ENCODE data around the gene LIF. TPM values are rescaled to one million over a fixed set of nuclear protein-coding genes. Genes with fewer than 3 reads are reported as not detected.

Gene LIF
- total RNA-seq, 2 experiments from 2014 or later, result 0.17 to 0.30 TPM

DNA sequence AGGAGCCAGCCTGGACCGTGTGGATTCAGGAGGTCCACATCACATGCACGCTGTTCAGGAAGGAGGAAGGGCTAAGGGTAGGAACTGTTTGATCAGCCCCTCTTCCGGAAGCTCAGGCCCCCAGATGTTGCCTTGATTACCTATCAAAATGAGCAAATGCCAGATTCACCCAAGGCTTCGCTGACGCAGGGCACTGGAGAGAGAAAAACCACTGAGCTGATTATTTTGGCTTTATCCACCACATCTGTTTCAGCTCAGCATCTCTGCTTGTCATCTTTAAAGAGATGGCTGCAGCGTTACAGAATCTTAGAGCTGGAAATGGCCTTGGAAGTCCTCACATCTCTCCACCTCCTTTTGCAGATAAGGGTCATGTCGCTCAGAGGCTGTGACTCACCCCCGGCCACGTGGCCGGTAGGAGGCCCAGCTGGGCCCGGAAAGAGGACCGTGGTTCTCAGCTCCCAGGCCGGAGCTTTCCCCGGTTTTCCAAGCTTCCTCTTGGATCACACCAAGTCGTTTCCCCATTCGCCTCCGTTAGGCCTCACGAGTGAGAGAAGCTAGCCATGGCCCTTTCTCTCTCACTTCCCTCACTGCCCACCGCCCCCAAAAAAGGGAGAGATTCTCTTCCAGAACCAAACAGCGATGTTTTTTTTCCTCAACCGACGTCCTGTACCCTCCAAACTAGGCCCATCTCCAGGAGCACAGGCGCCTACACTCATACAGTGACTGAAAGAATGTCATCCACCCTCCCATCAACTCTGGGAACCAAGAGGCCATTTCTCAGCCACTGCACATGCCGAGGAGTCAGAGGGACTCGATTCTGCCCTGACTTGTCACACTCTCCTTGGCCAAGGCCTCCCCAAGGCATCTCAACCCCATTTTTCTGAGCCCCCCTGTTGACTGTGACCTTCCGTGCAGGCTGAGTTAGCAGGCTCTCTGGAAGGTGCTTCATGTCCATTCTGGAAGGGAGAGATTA, 37.6 kb downstream of the LIF start:
- intact Hi-C loops (cut with DNase I, micrococcal nuclease), result no loop called here
- CTCF ChIA-PET, result no interaction called here

DNA sequence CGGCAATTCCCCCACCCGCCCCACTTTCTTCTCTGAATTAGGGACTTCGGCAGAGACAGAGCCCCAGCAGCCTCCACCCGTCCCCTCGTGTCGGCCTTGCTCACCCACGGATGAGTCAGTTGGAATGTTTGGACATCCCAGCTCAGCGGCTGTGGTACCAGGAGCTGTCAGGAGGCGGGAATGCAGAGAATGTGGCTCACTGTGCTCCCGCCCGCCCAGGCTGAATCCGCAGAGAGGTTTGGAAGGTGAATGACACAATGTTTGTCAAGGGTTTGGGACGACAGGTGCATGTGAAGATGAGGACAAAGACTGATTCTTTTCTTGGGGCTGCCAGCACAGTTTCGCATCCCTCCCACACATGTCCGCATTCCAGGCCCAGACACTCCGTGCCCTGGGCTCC, 39.6 kb downstream of the LIF start:
- ChIA-PET CTCF (no interaction called here), POLR2A (no interaction called here)
- ATAC-seq (ENCODE audit: poor library complexity) (no peak), DNase-seq (no peak)
- Mint-ChIP-seq H3K27ac (no peak overlapping the region), H3K4me1 (ENCODE audit: low read depth) (peaks cover 4% of the 10 kb centered on the region), H3K4me3 (no peak overlapping the region), H3K9me3 (no peaks in the 10 kb centered on the region), H3K36me3 (ENCODE audit: low read depth) (no peaks in the 10 kb centered on the region), H3K27me3 (no peaks in the 10 kb centered on the region)
- TF ChIP-seq, protein P1, sequence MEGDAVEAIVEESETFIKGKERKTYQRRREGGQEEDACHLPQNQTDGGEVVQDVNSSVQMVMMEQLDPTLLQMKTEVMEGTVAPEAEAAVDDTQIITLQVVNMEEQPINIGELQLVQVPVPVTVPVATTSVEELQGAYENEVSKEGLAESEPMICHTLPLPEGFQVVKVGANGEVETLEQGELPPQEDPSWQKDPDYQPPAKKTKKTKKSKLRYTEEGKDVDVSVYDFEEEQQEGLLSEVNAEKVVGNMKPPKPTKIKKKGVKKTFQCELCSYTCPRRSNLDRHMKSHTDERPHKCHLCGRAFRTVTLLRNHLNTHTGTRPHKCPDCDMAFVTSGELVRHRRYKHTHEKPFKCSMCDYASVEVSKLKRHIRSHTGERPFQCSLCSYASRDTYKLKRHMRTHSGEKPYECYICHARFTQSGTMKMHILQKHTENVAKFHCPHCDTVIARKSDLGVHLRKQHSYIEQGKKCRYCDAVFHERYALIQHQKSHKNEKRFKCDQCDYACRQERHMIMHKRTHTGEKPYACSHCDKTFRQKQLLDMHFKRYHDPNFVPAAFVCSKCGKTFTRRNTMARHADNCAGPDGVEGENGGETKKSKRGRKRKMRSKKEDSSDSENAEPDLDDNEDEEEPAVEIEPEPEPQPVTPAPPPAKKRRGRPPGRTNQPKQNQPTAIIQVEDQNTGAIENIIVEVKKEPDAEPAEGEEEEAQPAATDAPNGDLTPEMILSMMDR (IDR thresholded peaks at IDR 0.05), result no peak
- no peaks in the 10 kb centered on the region for H3K4me1 ChIP-seq (ENCODE audit: insufficient read depth, low read length)
- H3K4me3 ChIP-seq (ENCODE audit: low read length), result no peak overlapping the region
- no peaks in the 10 kb centered on the region for H3K27me3 ChIP-seq (ENCODE audit: control insufficient read depth in 1 of 2, insufficient read depth in 2 of 2, low read length in 2 of 2)
- intact Hi-C loops (cut with DNase I, micrococcal nuclease), result no loop called here
- no peak overlapping the region for H3K27ac ChIP-seq (ENCODE audit: low read depth in 1 of 2, low read length in 2 of 2)
- no peaks in the 10 kb centered on the region for H3K36me3 ChIP-seq (ENCODE audit: insufficient read depth, low read length)
- H3K9me3 ChIP-seq (ENCODE audit: control insufficient read depth in 1 of 2, insufficient read depth in 1 of 2, low read length in 2 of 2), result no peaks in the 10 kb centered on the region

More for the DNA sequence above, 37.6 kb downstream of the LIF start:
- POLR2A ChIA-PET, result interaction anchor here (1.2 kb wide), 1 partner anchor 326 kb away, joined by 3 read pairs; the partner anchor contains the start of gene MTMR3
- Histone ChIP-seq H3K4me3 (ENCODE audit: low read length) (no peak overlapping the region), H3K36me3 (ENCODE audit: insufficient read depth, low read length) (no peaks in the 10 kb centered on the region), H3K27ac (ENCODE audit: low read depth in 1 of 2, low read length in 2 of 2) (no peak overlapping the region), H3K4me1 (ENCODE audit: insufficient read depth, low read length) (peaks cover 16% of the 10 kb centered on the region), H3K27me3 (ENCODE audit: control insufficient read depth in 1 of 2, insufficient read depth in 2 of 2, low read length in 2 of 2) (no peaks in the 10 kb centered on the region), H3K9me3 (ENCODE audit: control insufficient read depth in 1 of 2, insufficient read depth in 1 of 2, low read length in 2 of 2) (no peaks in the 10 kb centered on the region)
- no peaks in the 10 kb centered on the region for H3K27me3 Mint-ChIP-seq
- no peak overlapping the region for H3K4me3 Mint-ChIP-seq
- no peaks in the 10 kb centered on the region for H3K36me3 Mint-ChIP-seq (ENCODE audit: low read depth)
- no peak for DNase-seq
- no peak overlapping the region for H3K27ac Mint-ChIP-seq
- peaks cover 12% of the 10 kb centered on the region for H3K4me1 Mint-ChIP-seq (ENCODE audit: low read depth)
- H3K9me3 Mint-ChIP-seq, result no peaks in the 10 kb centered on the region
- TF ChIP-seq, protein P1 (IDR thresholded peaks at IDR 0.05), result no peak
- ATAC-seq (ENCODE audit: poor library complexity), result no peak

DNA sequence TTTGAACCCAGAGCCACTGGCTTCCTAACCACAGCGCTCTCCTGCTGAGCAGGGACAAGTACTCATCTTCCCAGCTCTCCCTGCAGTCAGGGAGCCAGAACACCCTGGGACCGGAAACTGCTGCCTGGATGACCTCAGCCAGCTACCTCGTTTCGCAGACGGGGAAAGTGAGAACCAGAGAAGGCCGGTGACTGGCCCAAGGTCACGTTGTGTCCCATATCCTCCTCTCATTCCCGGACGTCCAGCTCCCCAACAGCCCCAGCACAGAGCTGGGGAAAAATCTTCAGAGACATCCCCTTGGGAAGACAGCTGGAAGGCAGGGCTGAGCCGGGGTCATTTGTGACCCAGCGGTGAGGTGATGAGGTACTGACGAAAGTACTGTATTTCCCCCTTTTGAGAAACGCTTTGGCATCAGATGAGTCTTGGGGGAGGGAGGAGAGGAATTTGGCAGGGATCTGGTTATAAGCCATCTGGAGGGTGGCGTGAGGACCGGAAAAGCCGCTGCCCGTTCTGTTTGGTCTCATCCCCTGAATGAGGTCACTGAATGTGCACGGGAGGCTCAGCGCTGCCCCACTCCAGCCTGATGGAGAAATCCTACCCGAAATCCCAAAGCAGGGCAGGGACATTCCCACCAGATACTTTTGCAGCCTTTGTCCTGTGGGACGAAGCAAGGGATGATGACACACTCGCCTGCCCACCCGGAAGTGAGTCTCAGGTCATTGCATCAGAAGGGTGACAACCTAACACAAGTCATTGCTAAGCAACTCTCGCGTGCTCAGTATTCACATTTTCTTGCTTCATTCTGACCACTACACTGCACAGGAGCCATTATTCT, 41.1 kb downstream of the LIF start:
- Mint-ChIP-seq H3K27ac (no peak overlapping the region), H3K27me3 (no peaks in the 10 kb centered on the region)
- no peak for ATAC-seq (ENCODE audit: poor library complexity)

More for the DNA sequence above, 41.1 kb downstream of the LIF start:
- peak in 2 of 14 experiments; percentile 49 to 58 for DNase-seq
- POLR2A ChIA-PET, result no interaction called here
- no peaks in the 10 kb centered on the region for H3K4me1 ChIP-seq (ENCODE audit: insufficient read depth, low read length)
- Mint-ChIP-seq H3K36me3 (ENCODE audit: low read depth) (no peaks in the 10 kb centered on the region), H3K4me3 (no peak overlapping the region), H3K9me3 (no peaks in the 10 kb centered on the region), H3K4me1 (ENCODE audit: low read depth) (no peaks in the 10 kb centered on the region)
- CTCF ChIA-PET, result no interaction called here
- intact Hi-C loops (cut with DNase I, micrococcal nuclease), result no loop called here
- no peak overlapping the region for H3K27ac ChIP-seq (ENCODE audit: low read depth in 1 of 2, low read length in 2 of 2)
- H3K4me3 ChIP-seq (ENCODE audit: low read length), result no peak overlapping the region
- H3K36me3 ChIP-seq (ENCODE audit: insufficient read depth, low read length), result no peaks in the 10 kb centered on the region
- H3K9me3 ChIP-seq (ENCODE audit: control insufficient read depth in 1 of 2, insufficient read depth in 1 of 2, low read length in 2 of 2), result no peaks in the 10 kb centered on the region
- TF ChIP-seq, protein P1 (IDR thresholded peaks at IDR 0.05), result no peak
- no peaks in the 10 kb centered on the region for H3K27me3 ChIP-seq (ENCODE audit: control insufficient read depth in 1 of 2, insufficient read depth in 2 of 2, low read length in 2 of 2)

Data from CD4-positive, alpha-beta T cell (primary cell).